ENCODE results near the gene ASB2. TPM values are rescaled to one million over a fixed set of nuclear protein-coding genes. Genes with fewer than 3 reads are reported as not detected.

The ASB2 gene
- total RNA-seq, 1 experiment from 2014 or later: 0.21 TPM

GRCh38 chr14:93978735-93979134 is 2.4 kb upstream of the ASB2 start:
- no peak for DNase-seq
- Histone ChIP-seq H3K4me3 (ENCODE audit: insufficient read depth, low read depth, low read length) (no peak overlapping the region), H3K27me3 (ENCODE audit: control insufficient read depth, insufficient read depth, low read length) (no peaks in the 10 kb centered on the region), H3K36me3 (replicated peaks; ENCODE audit: control insufficient read depth, insufficient read depth, low read length) (no peaks in the 10 kb centered on the region)

GRCh38 chr14:93977790-93978581 is 1.6 kb upstream of the ASB2 start:
- no peaks in the 10 kb centered on the region for H3K36me3 ChIP-seq (replicated peaks; ENCODE audit: control insufficient read depth, insufficient read depth, low read length)
- no peak for DNase-seq
- H3K4me3 ChIP-seq (ENCODE audit: insufficient read depth, low read depth, low read length): no peak overlapping the region
- no peaks in the 10 kb centered on the region for H3K27me3 ChIP-seq (ENCODE audit: control insufficient read depth, insufficient read depth, low read length)

- DNase-seq: no peak
- Histone ChIP-seq H3K36me3 (replicated peaks; ENCODE audit: control insufficient read depth, insufficient read depth, low read length) (no peaks in the 10 kb centered on the region), H3K27me3 (ENCODE audit: control insufficient read depth, insufficient read depth, low read length) (no peaks in the 10 kb centered on the region), H3K4me3 (ENCODE audit: insufficient read depth, low read depth, low read length) (no peak overlapping the region)
Measured at GRCh38 chr14:93977171-93977570, 801 bp upstream of the ASB2 start.

GRCh38 chr14:93975791-93976476 is 436 bp downstream of the ASB2 start:
- H3K4me3 ChIP-seq (ENCODE audit: insufficient read depth, low read depth, low read length): no peak overlapping the region

GRCh38 chr14:93974833-93975232 is 1.5 kb downstream of the ASB2 start:
- no peak for DNase-seq

More at GRCh38 chr14:93975791-93976476, 436 bp downstream of the ASB2 start:
- Histone ChIP-seq H3K27me3 (ENCODE audit: control insufficient read depth, insufficient read depth, low read length) (no peaks in the 10 kb centered on the region), H3K36me3 (replicated peaks; ENCODE audit: control insufficient read depth, insufficient read depth, low read length) (no peaks in the 10 kb centered on the region)
- no peak for DNase-seq

GRCh38 chr14:93974299-93974698 is 2.1 kb downstream of the ASB2 start:
- H3K36me3 ChIP-seq (replicated peaks; ENCODE audit: control insufficient read depth, insufficient read depth, low read length): no peaks in the 10 kb centered on the region
- H3K27me3 ChIP-seq (ENCODE audit: control insufficient read depth, insufficient read depth, low read length): no peaks in the 10 kb centered on the region
- DNase-seq: no peak

More at GRCh38 chr14:93974833-93975232, 1.5 kb downstream of the ASB2 start:
- Histone ChIP-seq H3K27me3 (ENCODE audit: control insufficient read depth, insufficient read depth, low read length) (no peaks in the 10 kb centered on the region), H3K4me3 (ENCODE audit: insufficient read depth, low read depth, low read length) (no peak overlapping the region), H3K36me3 (replicated peaks; ENCODE audit: control insufficient read depth, insufficient read depth, low read length) (no peaks in the 10 kb centered on the region)

GRCh38 chr14:93973607-93974006 is 2.8 kb downstream of the ASB2 start:
- H3K27me3 ChIP-seq (ENCODE audit: control insufficient read depth, insufficient read depth, low read length): no peaks in the 10 kb centered on the region
- no peak overlapping the region for H3K4me3 ChIP-seq (ENCODE audit: insufficient read depth, low read depth, low read length)
- DNase-seq: no peak
- no peaks in the 10 kb centered on the region for H3K36me3 ChIP-seq (replicated peaks; ENCODE audit: control insufficient read depth, insufficient read depth, low read length)

More at GRCh38 chr14:93974299-93974698, 2.1 kb downstream of the ASB2 start:
- no peak overlapping the region for H3K4me3 ChIP-seq (ENCODE audit: insufficient read depth, low read depth, low read length)

GRCh38 chr14:93972618-93973205 is 3.7 kb downstream of the ASB2 start:
- no peaks in the 10 kb centered on the region for H3K36me3 ChIP-seq (replicated peaks; ENCODE audit: control insufficient read depth, insufficient read depth, low read length)
- H3K4me3 ChIP-seq (ENCODE audit: insufficient read depth, low read depth, low read length): no peak overlapping the region
- no peak for DNase-seq
- H3K27me3 ChIP-seq (ENCODE audit: control insufficient read depth, insufficient read depth, low read length): no peaks in the 10 kb centered on the region

GRCh38 chr14:93971635-93972027 is 4.7 kb downstream of the ASB2 start:
- Histone ChIP-seq H3K27me3 (ENCODE audit: control insufficient read depth, insufficient read depth, low read length) (no peaks in the 10 kb centered on the region), H3K4me3 (ENCODE audit: insufficient read depth, low read depth, low read length) (no peak overlapping the region), H3K36me3 (replicated peaks; ENCODE audit: control insufficient read depth, insufficient read depth, low read length) (no peaks in the 10 kb centered on the region)
- no peak for DNase-seq

- Histone ChIP-seq H3K36me3 (replicated peaks; ENCODE audit: control insufficient read depth, insufficient read depth, low read length) (no peaks in the 10 kb centered on the region), H3K27me3 (ENCODE audit: control insufficient read depth, insufficient read depth, low read length) (no peaks in the 10 kb centered on the region), H3K4me3 (ENCODE audit: insufficient read depth, low read depth, low read length) (no peak overlapping the region)
- DNase-seq: no peak
Measured at GRCh38 chr14:93970965-93971634, 5.3 kb downstream of the ASB2 start.

GRCh38 chr14:93970585-93970964 is 5.8 kb downstream of the ASB2 start:
- Histone ChIP-seq H3K36me3 (replicated peaks; ENCODE audit: control insufficient read depth, insufficient read depth, low read length) (no peaks in the 10 kb centered on the region), H3K27me3 (ENCODE audit: control insufficient read depth, insufficient read depth, low read length) (no peaks in the 10 kb centered on the region; the same call in 1 of the 2 replicates), H3K4me3 (ENCODE audit: insufficient read depth, low read depth, low read length) (no peak overlapping the region)
- DNase-seq: peak; percentile 79

- DNase-seq: no peak
Measured at GRCh38 chr14:93969082-93969828, 7.1 kb downstream of the ASB2 start.

GRCh38 chr14:93967637-93968250 is 8.6 kb downstream of the ASB2 start:
- Histone ChIP-seq H3K4me3 (ENCODE audit: insufficient read depth, low read depth, low read length) (no peak overlapping the region), H3K27me3 (ENCODE audit: control insufficient read depth, insufficient read depth, low read length) (no peaks in the 10 kb centered on the region; the same call in 1 of the 2 replicates), H3K36me3 (replicated peaks; ENCODE audit: control insufficient read depth, insufficient read depth, low read length) (no peaks in the 10 kb centered on the region)
- DNase-seq: no peak

More at GRCh38 chr14:93969082-93969828, 7.1 kb downstream of the ASB2 start:
- no peaks in the 10 kb centered on the region; the same call in 1 of the 2 replicates for H3K27me3 ChIP-seq (ENCODE audit: control insufficient read depth, insufficient read depth, low read length)
- H3K4me3 ChIP-seq (ENCODE audit: insufficient read depth, low read depth, low read length): no peak overlapping the region
- no peaks in the 10 kb centered on the region for H3K36me3 ChIP-seq (replicated peaks; ENCODE audit: control insufficient read depth, insufficient read depth, low read length)
